ENCODE results near the gene AK4.

The AK4 gene

GRCh38 chr1:65278376-65279069, 130.5 kb downstream of the AK4 start:
- DNase-seq (ENCODE audit: low read depth): peak; percentile 36

GRCh38 chr1:65279070-65279779, 131.2 kb downstream of the AK4 start:
- peak; percentile 23 for DNase-seq (ENCODE audit: low read depth)
